ENCODE results near the gene LRRFIP2.

GRCh38 chr3:37103103-37103808 lies 71.1 kb downstream of the LRRFIP2 start:
- no peak for TF ChIP-seq CTCF (conservative IDR thresholded peaks at IDR 0.05)
- TF ChIP-seq ZFX (IDR thresholded peaks at IDR 0.05): no peak

Data from C4-2B (cell line).